ENCODE measurements around the gene YWHAQ. TPM values are rescaled to one million over a fixed set of nuclear protein-coding genes. Genes with fewer than 3 reads are reported as not detected.

Gene YWHAQ
- total RNA-seq, 1 donor from 2014 or later, result 655 TPM

DNA sequence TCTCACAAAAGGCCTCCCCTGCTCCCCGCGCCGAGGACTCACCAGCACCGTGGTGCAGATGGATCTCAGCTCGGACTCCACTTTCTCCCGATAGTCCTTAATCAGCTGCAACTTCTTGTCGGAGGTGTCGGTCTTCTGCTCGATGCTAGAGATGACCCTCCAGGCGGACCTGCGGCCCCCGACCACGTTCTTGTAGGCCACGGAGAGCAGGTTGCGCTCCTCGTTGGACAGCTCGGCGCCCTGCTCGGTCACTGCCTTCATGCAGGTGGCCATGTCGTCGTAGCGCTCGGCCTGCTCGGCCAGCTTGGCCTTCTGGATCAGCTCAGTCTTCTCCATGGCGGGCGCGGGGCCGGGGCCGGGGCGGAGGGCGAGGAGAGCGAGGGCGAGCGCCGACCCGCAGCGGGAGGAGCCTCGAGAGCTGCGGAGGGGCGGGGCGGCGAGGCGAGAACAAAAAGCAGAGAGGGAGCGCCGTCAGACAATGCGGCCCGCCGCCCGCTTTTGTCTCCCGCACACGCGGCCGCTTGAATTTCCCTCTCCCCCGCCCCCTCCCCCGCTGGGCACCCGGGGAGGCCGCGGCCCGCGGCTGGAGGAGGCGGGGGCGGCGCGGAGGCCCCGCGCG is 571 bp downstream of the YWHAQ start:
- H4K20me1 ChIP-seq (ENCODE audit: low read depth), result peaks cover 50% of the 10 kb centered on the region
- peak overlapping the region; percentile 84 for H3K4me2 ChIP-seq
- peak overlapping the region; percentile 99 for H3K4me3 Mint-ChIP-seq
- H3K36me3 ChIP-seq, result peaks cover 16% of the 10 kb centered on the region
- peak overlapping the region; percentile 73 for H3K4me3 ChIP-seq
- H3K27ac ChIP-seq, result peak overlapping the region; percentile 100
- TF ChIP-seq, protein P1, sequence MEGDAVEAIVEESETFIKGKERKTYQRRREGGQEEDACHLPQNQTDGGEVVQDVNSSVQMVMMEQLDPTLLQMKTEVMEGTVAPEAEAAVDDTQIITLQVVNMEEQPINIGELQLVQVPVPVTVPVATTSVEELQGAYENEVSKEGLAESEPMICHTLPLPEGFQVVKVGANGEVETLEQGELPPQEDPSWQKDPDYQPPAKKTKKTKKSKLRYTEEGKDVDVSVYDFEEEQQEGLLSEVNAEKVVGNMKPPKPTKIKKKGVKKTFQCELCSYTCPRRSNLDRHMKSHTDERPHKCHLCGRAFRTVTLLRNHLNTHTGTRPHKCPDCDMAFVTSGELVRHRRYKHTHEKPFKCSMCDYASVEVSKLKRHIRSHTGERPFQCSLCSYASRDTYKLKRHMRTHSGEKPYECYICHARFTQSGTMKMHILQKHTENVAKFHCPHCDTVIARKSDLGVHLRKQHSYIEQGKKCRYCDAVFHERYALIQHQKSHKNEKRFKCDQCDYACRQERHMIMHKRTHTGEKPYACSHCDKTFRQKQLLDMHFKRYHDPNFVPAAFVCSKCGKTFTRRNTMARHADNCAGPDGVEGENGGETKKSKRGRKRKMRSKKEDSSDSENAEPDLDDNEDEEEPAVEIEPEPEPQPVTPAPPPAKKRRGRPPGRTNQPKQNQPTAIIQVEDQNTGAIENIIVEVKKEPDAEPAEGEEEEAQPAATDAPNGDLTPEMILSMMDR (IDR thresholded peaks at IDR 0.05), result no peak
- TF ChIP-seq EZH2 (IDR thresholded peaks at IDR 0.05), result no peak
- no peak for TF ChIP-seq EZH2phosphoT487 (IDR thresholded peaks at IDR 0.05)
- peaks cover 37% of the 10 kb centered on the region for H3K36me3 Mint-ChIP-seq
- DNase-seq (ENCODE audit: low spot score), result peak; percentile 96
- peaks cover 27% of the 10 kb centered on the region for H3F3A ChIP-seq (ENCODE audit: low read depth)
- no peaks in the 10 kb centered on the region for H3K9me3 Mint-ChIP-seq
- peaks cover 56% of the 10 kb centered on the region for H3K4me1 Mint-ChIP-seq
- peaks cover 12% of the 10 kb centered on the region for H3K27me3 ChIP-seq
- no peaks in the 10 kb centered on the region for H3K9me3 ChIP-seq (ENCODE audit: low read depth)
- no peak overlapping the region for H2AFZ ChIP-seq (replicated peaks)
- H3K4me1 ChIP-seq, result peaks cover 44% of the 10 kb centered on the region
- H3K9ac ChIP-seq, result peak overlapping the region; percentile 98
- peaks cover 5% of the 10 kb centered on the region for H3K27me3 Mint-ChIP-seq (ENCODE audit: insufficient read depth, low read depth)
- peaks cover 51% of the 10 kb centered on the region for H3K79me2 ChIP-seq (ENCODE audit: low read depth)
- H3K27ac Mint-ChIP-seq, result peak overlapping the region; percentile 93

DNA sequence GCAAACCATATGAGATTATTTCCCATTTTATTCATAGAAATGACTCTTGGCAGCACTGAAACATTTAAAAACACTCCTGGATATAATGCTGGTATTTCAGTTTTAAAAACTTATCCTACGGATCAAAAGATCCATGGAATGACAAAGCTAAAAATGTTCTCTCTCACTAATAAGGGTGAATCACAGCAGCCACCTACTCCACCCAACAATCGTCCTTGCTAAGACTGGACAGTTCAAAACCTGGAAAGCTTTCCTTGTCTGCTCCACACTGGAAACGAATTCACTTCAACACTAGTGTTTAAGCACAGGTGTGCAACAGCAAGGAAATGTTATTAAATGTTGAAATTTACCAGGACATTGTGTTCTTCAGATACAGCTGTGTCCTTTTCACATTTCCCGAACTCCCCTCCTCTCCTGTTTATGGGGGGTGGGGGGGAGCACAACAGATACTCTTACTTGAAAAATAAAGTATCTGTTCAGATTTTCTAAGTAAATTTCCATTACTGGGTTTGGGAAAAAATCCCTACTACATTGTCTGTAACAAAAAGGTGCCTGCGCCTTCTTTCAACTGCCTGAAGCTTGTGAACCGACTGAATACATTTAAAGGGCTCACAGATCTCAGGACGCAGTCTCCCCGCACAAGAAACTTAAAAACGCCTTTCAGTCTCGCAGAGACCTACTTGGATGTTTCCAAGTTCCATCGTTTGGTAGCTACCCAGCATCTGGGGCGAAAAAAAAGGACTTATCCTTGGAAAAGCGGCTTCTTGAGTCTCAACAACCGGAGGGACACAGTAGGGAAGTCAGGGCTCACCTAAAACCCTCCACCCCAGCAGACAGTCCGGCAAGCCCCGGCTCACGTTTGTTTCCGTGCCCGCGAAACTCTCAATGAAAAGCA is 1.3 kb downstream of the YWHAQ start:
- Mint-ChIP-seq H3K4me1 (peaks cover 56% of the 10 kb centered on the region), H3K9me3 (no peaks in the 10 kb centered on the region), H3K36me3 (peaks cover 38% of the 10 kb centered on the region), H3K4me3 (peak overlapping the region; percentile 99), H3K27me3 (ENCODE audit: insufficient read depth, low read depth) (peaks cover 5% of the 10 kb centered on the region), H3K27ac (peak overlapping the region; percentile 93)
- Histone ChIP-seq H3K4me3 (peak overlapping the region; percentile 73), H3K4me2 (peak overlapping the region; percentile 84), H3K9me3 (ENCODE audit: low read depth) (no peaks in the 10 kb centered on the region), H3F3A (ENCODE audit: low read depth) (peaks cover 27% of the 10 kb centered on the region), H3K36me3 (peaks cover 16% of the 10 kb centered on the region), H3K27me3 (peaks cover 12% of the 10 kb centered on the region), H3K9ac (peak overlapping the region; percentile 98), H3K4me1 (peaks cover 44% of the 10 kb centered on the region), H4K20me1 (ENCODE audit: low read depth) (peaks cover 58% of the 10 kb centered on the region), H3K27ac (peak overlapping the region; percentile 100), H2AFZ (replicated peaks) (no peak overlapping the region), H3K79me2 (ENCODE audit: low read depth) (peaks cover 58% of the 10 kb centered on the region)
- no peak for TF ChIP-seq EZH2phosphoT487 (IDR thresholded peaks at IDR 0.05)
- peak; percentile 43 for DNase-seq (ENCODE audit: low spot score)

DNA sequence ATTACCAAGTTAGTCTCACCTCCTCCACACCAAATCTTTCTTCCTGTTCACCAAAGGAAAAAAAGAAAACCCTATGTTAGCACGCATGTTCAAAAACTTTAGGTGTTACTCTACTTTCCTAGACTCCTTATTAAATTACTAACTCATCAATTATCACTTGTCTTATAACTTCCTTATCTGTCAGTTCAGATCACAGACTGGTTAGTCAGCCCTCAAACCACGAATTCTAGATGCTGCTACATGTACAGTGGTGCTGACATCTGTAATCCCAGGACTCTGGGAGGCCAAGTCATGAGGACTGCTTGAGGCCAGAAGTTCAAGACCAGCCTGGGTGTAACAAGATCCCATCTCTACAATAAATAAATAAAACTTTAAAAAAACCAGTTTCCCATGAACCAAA is 3.5 kb downstream of the YWHAQ start:
- no peak overlapping the region for H2AFZ ChIP-seq (replicated peaks)
- H3K36me3 Mint-ChIP-seq, result peaks cover 56% of the 10 kb centered on the region

More for the DNA sequence above, 3.5 kb downstream of the YWHAQ start:
- Histone ChIP-seq H3K9ac (no peak overlapping the region), H3K4me3 (peak overlapping the region; percentile 73), H3K4me1 (peaks cover 41% of the 10 kb centered on the region), H3K79me2 (ENCODE audit: low read depth) (peaks cover 80% of the 10 kb centered on the region), H4K20me1 (ENCODE audit: low read depth) (peaks cover 79% of the 10 kb centered on the region), H3K36me3 (peaks cover 16% of the 10 kb centered on the region), H3K4me2 (peak overlapping the region; percentile 84), H3K9me3 (ENCODE audit: low read depth) (no peaks in the 10 kb centered on the region), H3F3A (ENCODE audit: low read depth) (peaks cover 27% of the 10 kb centered on the region), H3K27me3 (peaks cover 10% of the 10 kb centered on the region), H3K27ac (no peak overlapping the region)
- Mint-ChIP-seq H3K27ac (no peak overlapping the region), H3K4me3 (peak overlapping the region; percentile 19), H3K27me3 (ENCODE audit: insufficient read depth, low read depth) (peaks cover 5% of the 10 kb centered on the region), H3K9me3 (peaks cover 3% of the 10 kb centered on the region), H3K4me1 (peaks cover 50% of the 10 kb centered on the region)
- no peak for DNase-seq (ENCODE audit: low spot score)
- TF ChIP-seq EZH2 (IDR thresholded peaks at IDR 0.05) (no peak), EZH2phosphoT487 (IDR thresholded peaks at IDR 0.05) (no peak)
- TF ChIP-seq, protein P1 (IDR thresholded peaks at IDR 0.05), result no peak

All from neural progenitor cell (in vitro differentiated cells).